GM10266 (cell line): ENCODE results near the gene RGS3.

Experiments used
- DNase-seq: peaks from one replicate; pipeline ENCODE4 v3.0.0; 2012; ENCODE audit errors: extremely low spot score
- TF ChIP-seq, protein P1 (sequence below): IDR thresholded peaks from 2 replicates; pipeline ENCODE4 v1.5.1; 2012; ENCODE audit warnings: mild to moderate bottlenecking, low read depth; ENCODE audit not compliant: control insufficient read depth, insufficient read depth; ENCODE audit errors: missing control alignments

The RGS3 gene

DNA sequence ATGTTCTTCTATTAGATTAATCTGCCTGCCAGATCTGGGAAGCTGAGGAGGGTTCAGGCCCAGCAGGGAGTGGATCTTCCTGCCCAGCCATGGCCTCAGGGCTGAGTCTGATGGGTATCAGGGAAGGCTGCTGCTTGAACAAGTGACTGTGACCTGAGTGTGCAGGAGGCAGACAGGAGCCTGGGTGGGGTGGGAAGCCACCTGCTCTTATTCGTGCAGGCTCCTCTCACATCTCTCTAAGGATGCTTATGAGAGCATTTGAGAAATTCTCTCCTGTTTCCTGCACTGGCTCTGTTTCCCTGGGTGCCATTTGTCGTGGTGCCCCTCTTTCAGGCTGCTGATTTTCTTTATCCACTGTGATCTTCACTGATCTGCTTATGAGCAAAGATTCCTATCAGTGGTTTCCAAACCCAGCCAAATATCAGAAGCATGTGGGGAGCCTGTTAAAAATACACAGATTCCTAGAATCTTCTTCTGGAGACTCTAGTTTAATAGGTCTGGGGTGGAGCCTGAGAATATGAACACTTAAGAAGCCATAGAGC, 2.1 kb downstream of the RGS3 start:
- DNase-seq: no peak
- TF ChIP-seq, protein P1, sequence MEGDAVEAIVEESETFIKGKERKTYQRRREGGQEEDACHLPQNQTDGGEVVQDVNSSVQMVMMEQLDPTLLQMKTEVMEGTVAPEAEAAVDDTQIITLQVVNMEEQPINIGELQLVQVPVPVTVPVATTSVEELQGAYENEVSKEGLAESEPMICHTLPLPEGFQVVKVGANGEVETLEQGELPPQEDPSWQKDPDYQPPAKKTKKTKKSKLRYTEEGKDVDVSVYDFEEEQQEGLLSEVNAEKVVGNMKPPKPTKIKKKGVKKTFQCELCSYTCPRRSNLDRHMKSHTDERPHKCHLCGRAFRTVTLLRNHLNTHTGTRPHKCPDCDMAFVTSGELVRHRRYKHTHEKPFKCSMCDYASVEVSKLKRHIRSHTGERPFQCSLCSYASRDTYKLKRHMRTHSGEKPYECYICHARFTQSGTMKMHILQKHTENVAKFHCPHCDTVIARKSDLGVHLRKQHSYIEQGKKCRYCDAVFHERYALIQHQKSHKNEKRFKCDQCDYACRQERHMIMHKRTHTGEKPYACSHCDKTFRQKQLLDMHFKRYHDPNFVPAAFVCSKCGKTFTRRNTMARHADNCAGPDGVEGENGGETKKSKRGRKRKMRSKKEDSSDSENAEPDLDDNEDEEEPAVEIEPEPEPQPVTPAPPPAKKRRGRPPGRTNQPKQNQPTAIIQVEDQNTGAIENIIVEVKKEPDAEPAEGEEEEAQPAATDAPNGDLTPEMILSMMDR: no peak

DNA sequence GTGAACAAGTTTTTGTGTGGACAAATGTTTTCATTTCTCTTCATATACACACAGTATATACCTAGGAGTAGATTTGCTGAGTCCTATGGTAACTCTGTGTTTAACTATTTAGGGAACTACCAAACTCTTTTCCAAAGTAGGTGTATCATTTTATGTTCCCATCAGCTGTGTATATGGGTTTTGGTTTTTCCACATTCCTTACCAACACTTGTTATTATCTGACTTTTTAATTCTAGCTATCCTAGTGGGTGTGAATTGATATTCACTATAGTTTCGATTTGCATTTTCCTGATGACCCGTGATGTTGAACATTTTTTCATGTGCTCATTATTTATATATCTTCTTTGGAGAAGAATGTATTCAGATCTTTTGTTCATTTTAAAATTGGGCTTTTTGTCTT, 3.7 kb downstream of the RGS3 start:
- DNase-seq: no peak
- TF ChIP-seq, protein P1: no peak

DNA sequence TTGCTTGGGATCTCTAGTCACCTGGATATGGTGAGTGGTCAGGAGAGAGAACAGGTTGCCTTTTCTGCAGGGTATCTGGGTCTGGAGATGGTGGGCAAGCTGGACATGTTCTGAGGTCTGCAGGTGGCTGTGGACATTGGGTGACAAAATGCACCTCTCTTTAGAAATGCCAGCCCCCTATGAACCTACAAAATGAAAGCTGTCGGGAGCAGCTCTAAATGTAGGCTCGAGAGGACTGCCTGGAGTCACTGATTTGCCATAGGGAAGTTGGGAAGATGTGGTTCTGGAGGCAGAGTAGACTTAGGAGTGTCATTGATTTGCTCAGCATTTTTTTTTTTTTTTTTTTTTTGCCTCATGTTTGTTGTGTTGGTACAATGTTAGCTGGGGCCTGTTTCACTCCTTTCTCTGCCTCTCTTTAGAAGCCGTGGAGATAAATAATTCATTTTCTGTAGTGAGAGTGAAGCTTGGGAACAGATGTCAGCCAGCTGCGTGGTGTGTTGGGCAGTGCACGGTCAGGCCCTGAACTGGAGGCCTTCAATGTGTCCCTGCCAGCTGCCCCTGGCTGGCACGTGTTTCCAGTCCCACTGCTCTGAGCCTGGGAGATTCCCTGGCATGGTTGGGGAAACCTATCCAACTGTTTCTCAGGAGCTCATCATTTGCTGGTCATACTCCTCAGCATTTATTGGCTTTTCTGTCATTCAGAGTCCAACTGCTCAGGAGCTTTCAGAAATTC, 5.4 kb downstream of the RGS3 start:
- TF ChIP-seq, protein P1: no peak
- no peak for DNase-seq

DNA sequence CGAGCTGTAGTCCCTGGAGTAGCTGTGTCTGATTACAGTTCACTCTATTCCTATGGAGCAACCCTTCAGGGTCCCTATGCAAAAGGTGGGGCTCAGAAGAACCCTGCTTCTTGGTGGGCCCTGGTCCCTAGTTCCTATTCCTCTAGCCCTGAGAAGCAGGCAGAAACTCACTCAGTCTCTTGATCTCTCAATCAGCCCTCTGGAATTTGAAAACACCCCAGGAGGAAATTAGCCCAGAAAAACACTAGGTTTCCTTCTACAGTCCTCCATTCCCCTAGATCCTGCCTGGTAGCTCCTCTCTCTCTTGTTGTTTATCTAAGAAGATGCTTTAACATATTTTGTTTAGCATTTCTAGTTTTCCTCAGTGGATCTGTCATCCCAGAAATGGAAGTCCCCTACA, 7.6 kb downstream of the RGS3 start:
- no peak for DNase-seq
- TF ChIP-seq, protein P1: no peak

DNA sequence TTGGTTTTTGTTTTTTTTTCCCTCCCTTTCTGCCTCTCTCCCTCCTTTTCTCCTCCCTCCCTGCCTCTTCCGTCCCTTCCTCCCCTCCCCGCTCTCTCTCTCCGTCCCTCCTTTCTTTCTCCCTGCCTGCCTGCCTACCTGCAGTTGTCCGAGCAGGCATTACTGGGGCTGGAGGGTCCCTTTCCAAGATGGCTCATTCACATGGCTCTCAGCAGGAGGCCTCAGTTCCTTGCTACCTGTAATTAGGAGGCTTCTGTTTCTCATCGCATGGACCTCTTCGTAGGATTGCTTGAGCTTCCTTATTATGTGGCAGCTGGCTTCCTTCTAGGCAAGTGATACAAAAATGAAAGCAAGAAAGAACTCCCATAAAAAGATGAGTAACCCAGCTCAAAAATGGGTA, 8.0 kb downstream of the RGS3 start:
- TF ChIP-seq, protein P1: no peak
- no peak for DNase-seq

DNA sequence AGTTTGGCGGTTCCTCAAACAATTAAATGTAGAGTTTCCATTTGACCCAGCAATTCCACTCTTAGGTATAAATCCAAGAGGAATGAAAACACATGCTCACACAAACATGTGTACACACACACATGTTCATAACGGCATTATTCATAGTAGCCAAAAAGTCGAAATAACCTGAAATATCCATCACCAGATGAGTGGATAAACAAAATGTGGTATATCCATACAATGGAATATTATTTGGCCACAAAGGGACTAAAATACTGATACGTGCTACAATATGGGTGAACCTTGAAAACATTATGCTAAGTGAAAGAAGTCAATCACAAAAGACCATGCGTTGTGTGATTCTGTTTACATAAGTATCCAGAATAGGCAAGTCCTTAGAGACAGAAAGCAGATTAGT, 8.7 kb downstream of the RGS3 start:
- TF ChIP-seq, protein P1: no peak
- DNase-seq: no peak

DNA sequence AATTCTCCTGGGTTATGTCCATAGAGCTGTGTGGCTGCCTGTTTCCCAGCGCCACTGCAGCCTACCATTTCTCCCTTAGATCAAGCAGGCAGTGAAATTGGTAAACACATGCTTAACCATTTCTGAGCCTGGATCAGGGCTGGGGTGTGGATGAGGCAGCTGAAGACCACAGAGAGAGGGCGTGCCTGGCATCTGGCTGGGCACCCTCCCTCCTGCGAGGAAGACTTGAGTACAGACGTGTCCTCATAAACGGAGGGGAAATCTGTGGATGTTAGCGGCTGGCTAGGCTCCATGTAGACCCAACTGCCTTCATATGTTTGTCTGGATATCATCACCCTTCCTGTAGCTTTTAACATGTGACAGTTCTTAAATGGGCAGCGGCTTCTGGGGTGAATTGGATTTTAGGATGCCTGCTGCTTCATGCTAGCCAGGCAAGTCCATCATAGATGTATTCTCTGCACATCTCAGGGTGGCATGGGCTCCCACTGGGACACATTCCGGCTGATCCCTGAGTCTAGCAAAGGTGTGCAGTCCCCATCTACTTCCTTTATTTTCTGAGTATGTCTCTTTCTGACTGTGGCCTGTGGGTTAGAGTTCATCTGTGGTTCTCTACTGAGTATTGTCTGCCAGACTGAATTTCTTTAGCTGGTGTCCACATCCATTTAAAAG, 11.0 kb downstream of the RGS3 start:
- no peak for DNase-seq
- TF ChIP-seq, protein P1: no peak
